Chondrocyte (in vitro differentiated cells): ENCODE data around the gene RS1. TPM values are rescaled to one million over a fixed set of nuclear protein-coding genes. Genes with fewer than 3 reads are reported as not detected.

ENCODE experiments used
- DNase-seq: peaks from one replicate; pipeline ENCODE4 v3.0.0; 2021; ENCODE audit warnings: mixed read lengths, low spot score
- H3K27ac Mint-ChIP-seq: one replicate; pipeline ENCODE4 v1.8.0; 2021; ENCODE audit warnings: mild to moderate bottlenecking, moderate library complexity, mixed read lengths; ENCODE audit not compliant: unreplicated experiment
- H3K27me3 Mint-ChIP-seq: 2 replicates; pipeline ENCODE4 v1.8.0; 2021; ENCODE audit warnings: low read depth, mixed read lengths
- H3K36me3 Mint-ChIP-seq: 2 replicates; pipeline ENCODE4 v1.8.0; 2021; ENCODE audit warnings: low read depth, mixed read lengths
- H3K4me1 Mint-ChIP-seq: 2 replicates; pipeline ENCODE4 v1.8.0; 2021; ENCODE audit warnings: low read depth, mild to moderate bottlenecking, mixed read lengths
- H3K4me3 Mint-ChIP-seq: one replicate; pipeline ENCODE4 v1.8.0; 2021; ENCODE audit warnings: mild to moderate bottlenecking, moderate library complexity, mixed read lengths; ENCODE audit not compliant: unreplicated experiment
- H3K9me3 Mint-ChIP-seq: 2 replicates; pipeline ENCODE4 v1.8.0; 2021; ENCODE audit warnings: low read depth, mixed read lengths
- total RNA-seq: library from RNA; stranded (reverse); gene quantifications from 3 replicates; pipeline ENCODE4 v1.2.1, GENCODE V29; 2021
- TF ChIP-seq, protein P1 (sequence below): fragments of 200-600 bp; sonication (generic); IDR thresholded peaks from 2 replicates; pipeline ENCODE4 v1.5.0; 2021; ENCODE audit warnings: antibody characterized with exemption, mild to moderate bottlenecking, moderate library complexity

The RS1 gene
- total RNA-seq, 1 donor from 2014 or later, result not detected

DNA sequence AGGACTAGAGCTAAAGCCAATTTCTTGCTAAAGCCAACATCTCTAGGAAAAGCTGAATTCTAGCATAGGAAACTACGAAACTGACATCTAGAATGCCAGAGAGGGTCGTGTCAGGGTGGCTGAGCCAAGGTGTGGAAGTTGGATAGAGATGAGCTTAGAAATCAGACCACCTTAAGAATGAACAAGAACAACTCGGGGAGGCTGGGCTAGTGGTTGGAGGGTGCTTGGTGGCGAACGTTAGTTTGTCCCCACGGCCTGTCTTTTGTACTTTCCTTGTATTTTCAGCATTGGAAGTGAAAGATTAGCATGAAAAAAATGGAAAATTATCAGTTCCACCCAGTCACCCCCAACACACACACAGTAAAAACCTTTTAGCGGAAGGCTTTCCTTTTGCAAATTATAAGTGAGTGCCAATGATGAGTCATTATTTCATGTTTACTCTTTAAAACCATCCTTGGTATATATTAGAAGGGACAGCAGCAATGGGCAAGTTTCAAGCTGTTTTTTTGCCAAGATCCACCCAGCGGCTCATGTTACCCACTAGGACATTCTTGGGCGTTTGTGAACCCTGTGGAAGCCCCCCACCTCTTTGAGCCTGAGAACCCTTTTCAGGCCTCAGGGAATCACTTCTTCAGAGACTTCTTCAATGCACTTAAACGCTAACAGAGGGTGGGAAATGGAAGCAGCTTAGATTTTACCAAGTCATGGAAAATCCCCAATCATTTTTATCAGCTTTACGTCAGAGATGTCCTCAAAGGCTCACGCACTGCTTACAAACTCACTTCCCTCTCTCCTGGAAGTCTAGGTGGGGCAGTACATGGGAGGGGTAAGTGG lies 30.7 kb upstream of the RS1 start:
- Mint-ChIP-seq H3K4me1 (peaks cover 27% of the 10 kb centered on the region), H3K36me3 (no peaks in the 10 kb centered on the region), H3K9me3 (peaks cover 3% of the 10 kb centered on the region), H3K4me3 (peak overlapping the region; percentile 37), H3K27ac (peak overlapping the region; percentile 85), H3K27me3 (no peaks in the 10 kb centered on the region)
- TF ChIP-seq, protein P1, sequence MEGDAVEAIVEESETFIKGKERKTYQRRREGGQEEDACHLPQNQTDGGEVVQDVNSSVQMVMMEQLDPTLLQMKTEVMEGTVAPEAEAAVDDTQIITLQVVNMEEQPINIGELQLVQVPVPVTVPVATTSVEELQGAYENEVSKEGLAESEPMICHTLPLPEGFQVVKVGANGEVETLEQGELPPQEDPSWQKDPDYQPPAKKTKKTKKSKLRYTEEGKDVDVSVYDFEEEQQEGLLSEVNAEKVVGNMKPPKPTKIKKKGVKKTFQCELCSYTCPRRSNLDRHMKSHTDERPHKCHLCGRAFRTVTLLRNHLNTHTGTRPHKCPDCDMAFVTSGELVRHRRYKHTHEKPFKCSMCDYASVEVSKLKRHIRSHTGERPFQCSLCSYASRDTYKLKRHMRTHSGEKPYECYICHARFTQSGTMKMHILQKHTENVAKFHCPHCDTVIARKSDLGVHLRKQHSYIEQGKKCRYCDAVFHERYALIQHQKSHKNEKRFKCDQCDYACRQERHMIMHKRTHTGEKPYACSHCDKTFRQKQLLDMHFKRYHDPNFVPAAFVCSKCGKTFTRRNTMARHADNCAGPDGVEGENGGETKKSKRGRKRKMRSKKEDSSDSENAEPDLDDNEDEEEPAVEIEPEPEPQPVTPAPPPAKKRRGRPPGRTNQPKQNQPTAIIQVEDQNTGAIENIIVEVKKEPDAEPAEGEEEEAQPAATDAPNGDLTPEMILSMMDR, result no peak
- DNase-seq, result no peak

DNA sequence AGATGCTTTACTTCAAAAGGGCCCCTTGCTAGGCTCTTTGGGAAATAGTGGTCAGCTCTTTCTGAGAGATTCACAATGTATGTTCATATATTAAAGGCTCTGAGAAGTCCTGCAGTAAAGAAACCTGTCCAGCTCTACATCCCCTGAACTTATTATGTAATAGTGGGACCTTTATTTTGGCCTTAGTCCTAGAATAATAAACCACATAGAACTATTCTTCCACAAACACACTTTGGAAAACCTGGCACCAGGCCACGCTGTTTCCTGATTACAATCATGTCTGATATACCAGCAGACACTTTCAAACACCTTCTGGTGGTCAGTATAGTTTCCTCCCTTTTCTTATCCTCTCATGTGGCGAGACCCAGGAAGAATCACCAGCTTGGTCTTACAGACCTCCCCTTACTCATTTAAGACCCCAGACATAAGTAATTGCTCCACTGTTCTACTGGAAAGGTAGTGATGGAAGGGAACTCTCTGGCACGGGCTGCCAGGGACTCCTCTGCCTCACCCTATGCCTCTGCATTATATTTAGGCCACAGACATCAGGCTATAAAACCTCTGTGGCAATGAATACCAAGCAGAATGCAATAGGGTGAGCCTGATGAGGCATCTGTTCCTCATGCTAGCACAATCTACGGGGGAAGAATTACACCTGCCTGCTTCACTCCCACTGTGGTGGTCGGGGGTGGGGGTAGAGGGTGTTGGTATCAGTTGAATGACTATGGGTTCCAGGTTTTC lies 29.9 kb upstream of the RS1 start:
- DNase-seq, result no peak
- no peak overlapping the region for H3K4me3 Mint-ChIP-seq
- no peaks in the 10 kb centered on the region for H3K27me3 Mint-ChIP-seq
- H3K36me3 Mint-ChIP-seq, result no peaks in the 10 kb centered on the region
- peaks cover 26% of the 10 kb centered on the region for H3K4me1 Mint-ChIP-seq
- H3K27ac Mint-ChIP-seq, result peak overlapping the region; percentile 85
- peaks cover 3% of the 10 kb centered on the region for H3K9me3 Mint-ChIP-seq
- TF ChIP-seq, protein P1, result no peak

DNA sequence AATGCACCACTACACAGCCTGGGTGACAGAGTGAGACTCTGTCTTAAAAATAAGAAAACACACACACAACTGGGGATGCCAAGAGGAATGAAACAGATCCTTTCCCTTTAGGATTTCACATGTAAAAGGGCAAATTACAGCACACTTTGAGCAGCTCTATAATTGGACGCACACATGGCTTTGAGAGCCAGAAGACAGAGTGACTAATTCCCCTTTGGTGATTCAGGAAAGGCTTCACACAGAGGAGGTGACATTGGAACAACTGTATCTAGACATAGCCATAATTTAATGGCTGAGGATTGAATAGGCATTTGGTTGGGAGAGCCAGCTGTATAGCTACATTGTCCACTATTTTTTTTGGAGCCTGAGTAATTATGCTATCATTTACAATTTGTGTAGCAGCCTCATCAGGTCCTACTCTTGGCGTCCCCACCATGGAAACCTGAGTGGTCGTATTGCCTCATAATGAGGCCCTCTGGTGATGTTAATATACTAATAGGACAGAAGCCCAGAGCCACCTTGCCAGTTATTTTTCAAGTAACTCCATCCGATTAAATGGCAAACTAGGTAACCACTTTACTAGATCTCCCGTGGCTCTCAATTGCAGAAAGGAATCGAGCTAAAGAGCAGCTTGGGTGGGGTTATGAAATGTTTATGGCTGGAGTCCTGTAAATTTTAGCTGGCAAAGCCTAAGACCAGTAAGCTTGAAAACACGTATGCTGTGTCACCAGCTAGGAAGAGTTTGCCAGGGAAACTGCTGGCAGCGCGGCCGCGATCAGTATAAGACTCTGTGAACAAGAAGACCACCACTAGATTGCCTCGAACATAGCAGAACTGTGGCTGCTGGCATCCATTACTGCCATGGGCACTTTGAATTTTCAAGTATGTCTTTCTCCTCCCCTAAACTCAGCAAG lies 27.1 kb upstream of the RS1 start:
- no peaks in the 10 kb centered on the region for H3K27me3 Mint-ChIP-seq
- no peaks in the 10 kb centered on the region for H3K36me3 Mint-ChIP-seq
- no peak for DNase-seq
- peaks cover 26% of the 10 kb centered on the region for H3K4me1 Mint-ChIP-seq
- peak overlapping the region; percentile 17 for H3K27ac Mint-ChIP-seq
- H3K9me3 Mint-ChIP-seq, result peaks cover 15% of the 10 kb centered on the region
- H3K4me3 Mint-ChIP-seq, result no peak overlapping the region
- TF ChIP-seq, protein P1, result no peak

DNA sequence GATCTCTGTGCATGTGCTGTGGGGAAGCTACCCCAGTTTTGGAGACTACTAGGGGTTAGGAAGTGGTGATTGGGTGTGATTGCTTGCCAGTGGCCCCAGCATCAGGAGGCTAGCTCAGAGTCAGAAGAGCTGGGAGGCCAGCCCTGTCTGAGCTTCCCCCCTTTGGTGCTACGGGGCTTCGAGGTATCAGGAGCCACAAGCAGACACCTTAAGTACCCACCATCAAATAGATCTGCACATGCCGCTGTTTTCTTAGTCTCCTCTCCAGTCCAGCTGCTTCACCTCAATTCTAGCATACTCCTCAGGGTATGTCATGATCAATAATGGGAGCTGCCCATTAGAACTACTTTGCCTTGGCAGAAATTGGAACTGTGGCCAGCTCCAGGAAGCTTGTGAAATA lies 24.7 kb upstream of the RS1 start:
- Mint-ChIP-seq H3K27ac (no peak overlapping the region), H3K4me1 (peaks cover 11% of the 10 kb centered on the region), H3K36me3 (no peaks in the 10 kb centered on the region), H3K4me3 (no peak overlapping the region), H3K27me3 (no peaks in the 10 kb centered on the region), H3K9me3 (peaks cover 14% of the 10 kb centered on the region)
- DNase-seq, result no peak
- TF ChIP-seq, protein P1, result no peak

DNA sequence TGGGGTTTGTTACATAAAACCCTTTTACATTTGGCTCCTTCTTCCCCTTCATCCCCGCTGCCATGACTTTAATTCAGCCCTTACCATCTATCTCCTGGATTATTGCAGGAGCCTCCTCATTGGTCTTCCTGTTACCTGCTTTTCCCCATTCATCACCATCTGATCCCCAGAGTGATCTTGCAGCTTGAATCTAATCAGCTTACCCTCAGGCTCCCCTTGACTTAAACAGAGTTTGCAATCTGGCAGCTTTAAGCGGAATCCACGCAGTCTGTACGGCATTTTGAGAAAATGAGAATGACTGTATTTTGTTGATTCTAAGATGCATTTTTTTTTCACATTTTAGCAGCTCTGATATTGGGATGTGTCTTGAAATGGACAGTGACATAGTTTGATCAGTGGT lies 20.6 kb upstream of the RS1 start:
- no peak for DNase-seq
- H3K36me3 Mint-ChIP-seq, result no peaks in the 10 kb centered on the region
- H3K27me3 Mint-ChIP-seq, result no peaks in the 10 kb centered on the region
- H3K4me1 Mint-ChIP-seq, result peaks cover 3% of the 10 kb centered on the region
- H3K27ac Mint-ChIP-seq, result no peak overlapping the region
- H3K4me3 Mint-ChIP-seq, result no peak overlapping the region
- TF ChIP-seq, protein P1, result no peak
- peaks cover 22% of the 10 kb centered on the region for H3K9me3 Mint-ChIP-seq
